Glomerular visceral epithelial cell (primary cell): ENCODE data around the gene CASZ1.

Source experiments
- DNase-seq: peaks from one replicate; pipeline ENCODE4 v3.0.0-alpha.2; 2016; ENCODE audit errors: extremely low spot score

Gene CASZ1

DNA sequence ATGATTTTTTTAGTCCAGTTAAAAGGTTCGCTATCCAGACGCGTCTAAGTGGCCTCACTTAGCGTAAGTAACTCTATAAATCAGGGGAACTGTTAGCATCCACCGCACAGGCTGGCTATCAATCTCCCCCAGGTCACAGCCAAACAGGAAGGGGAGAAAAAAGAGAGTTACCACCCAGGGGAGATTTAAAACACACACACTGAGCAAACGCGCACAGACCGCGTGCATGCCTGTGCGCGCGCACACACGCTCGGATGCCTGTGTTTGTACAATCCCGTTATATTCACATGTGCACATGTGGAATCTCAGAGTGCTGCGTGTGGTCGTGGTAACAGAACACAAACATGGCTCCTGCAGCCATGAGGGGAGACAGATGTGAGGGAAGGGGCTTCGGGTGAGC, 125.4 kb downstream of the CASZ1 start:
- DNase-seq = no peak

DNA sequence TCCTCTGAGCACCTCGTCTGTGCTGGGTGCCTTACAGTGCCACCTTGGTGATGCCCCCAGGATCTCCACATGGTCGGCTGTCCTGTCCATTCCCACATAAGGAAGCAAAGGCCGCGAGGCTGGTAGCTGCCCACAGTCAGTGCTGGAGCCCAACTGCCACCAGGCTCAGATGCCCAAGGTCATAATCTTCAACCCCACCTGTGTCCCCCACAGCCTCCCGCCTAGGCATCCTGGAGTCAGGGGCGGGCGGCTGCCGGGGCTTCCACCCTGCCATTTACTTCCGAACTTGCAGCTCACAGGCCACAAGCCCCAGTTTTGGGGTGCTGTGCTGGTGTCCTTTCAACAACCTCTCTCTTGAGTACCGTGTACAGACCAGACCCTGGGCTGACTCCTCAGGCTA, 126.3 kb downstream of the CASZ1 start:
- DNase-seq = no peak

DNA sequence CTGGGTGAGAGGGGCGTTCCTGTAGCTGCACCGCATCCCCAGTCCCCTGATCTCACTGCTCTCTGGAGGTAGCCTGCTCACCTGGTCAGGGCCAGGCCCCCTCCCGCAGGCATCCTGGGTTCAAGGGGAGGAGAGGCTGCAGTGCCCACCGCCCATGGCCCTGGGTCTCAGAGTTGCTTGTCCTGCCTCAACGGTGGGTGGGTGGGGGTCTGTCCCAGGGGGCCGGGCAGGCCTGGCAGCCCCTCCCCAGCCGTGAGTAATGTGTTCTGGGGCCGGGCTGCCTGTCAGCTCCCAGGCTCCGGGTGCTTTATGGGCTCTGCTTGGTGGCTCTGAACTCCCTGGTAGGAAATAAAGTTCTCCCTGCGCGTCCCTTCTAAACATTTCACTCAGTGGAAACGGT, 126.9 kb downstream of the CASZ1 start:
- DNase-seq = no peak

DNA sequence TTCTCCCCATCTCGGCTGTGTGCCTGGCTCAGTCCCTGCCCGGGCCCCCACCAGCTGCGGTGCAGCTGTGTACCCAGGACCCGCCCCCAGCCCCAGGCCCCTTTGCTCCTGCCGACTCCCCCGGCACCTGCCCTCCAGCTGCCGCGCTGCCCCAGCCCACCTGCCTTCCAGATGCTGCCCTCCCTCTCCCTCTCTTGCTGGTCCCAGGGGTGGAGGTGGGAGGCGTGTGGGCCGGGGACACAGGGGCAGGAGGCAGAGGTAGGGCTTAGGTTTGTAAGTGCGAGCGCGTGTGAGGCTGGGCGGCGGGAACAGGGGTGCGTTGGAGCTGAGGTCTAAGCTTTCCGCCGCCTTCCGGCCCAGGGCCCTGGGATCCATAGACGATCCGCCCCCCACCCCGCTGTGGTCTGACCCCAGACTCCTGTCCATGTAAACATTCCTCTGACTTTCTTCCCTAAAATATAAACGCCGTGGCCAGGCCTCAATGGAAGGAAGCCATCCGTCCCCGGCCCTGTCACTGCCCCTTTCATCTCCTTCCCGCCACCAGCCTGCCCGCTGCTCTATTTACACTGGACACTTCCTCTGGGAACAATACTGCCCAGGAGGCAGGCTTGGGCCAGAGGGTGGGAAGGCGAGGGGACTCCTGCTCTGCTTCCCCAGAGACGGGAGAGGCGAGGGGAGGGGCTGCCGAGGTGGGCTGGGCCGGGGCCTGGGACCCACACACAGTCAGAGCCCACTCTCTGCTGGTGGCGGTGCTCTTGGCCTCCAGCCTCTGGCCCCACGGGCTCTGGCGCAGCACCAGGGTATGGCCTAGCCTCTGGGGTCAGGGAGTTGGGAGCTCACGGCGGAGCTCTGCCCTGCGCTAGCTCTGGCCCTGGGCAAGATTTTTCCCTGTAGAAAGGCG, 128.3 kb downstream of the CASZ1 start:
- no peak for DNase-seq

DNA sequence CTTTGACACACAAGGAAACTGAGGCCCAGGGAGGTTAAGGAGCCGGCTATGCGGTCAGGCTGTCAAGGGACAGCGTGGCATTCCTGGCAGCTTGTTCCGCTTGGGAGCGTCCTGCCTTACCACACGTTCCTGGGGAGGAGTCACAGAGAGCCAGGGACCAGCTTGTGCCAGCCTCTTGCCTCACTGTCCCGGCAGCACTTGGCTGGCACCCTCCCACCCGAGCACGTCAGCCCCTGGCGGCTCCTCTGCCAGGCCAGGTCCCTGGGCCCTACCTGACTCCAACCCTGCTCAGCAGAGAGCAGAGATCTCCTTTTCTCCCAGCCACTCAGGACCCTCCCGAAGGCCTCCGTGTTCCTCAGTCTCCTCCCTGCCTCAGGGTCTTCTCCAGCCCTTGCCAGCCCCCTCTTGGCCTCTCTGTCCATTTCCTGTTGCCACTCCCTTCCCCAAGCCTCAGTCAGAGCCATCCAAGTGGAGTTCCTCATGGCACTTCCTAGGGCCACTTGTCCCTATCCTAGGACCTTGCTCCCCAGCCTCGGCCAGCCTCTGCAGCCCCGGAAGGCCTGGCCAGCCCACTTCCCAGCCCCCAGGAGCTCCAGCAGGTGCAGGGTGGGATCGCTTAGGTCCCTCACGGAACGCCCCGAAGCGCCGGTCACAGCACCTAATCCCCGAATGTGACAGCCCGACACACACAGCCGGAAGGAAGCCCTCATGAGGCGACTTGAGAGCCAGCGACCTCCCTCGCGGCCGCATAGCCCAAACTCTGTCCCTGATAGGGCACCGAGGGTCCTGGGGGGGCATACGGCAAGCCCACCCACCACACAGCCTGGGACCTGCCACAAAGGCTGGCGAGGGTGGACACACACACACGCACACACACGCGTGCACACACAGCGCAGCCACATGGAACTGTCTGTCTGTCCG, 130.3 kb downstream of the CASZ1 start:
- DNase-seq = peak; percentile 75

DNA sequence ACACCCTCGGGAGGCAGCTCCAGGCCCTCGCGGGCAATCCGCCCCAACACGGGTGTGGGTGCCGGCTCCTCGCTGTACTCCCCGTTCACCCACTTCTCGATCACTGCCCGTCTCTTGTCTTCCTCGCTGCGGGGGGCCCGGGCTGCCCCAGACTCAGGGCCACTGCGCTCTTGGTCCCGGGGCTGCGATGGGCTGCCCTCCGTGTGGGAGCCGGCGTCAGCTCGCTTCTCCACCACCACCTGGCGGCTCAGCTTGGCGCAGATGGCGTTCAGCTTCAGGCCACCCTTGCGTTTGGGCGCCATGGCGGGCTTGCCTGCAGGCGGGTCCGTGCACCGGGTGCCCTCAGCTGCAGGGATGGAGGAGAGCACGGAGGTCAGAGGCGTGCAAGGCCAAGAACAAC, 131.2 kb downstream of the CASZ1 start:
- DNase-seq = no peak

DNA sequence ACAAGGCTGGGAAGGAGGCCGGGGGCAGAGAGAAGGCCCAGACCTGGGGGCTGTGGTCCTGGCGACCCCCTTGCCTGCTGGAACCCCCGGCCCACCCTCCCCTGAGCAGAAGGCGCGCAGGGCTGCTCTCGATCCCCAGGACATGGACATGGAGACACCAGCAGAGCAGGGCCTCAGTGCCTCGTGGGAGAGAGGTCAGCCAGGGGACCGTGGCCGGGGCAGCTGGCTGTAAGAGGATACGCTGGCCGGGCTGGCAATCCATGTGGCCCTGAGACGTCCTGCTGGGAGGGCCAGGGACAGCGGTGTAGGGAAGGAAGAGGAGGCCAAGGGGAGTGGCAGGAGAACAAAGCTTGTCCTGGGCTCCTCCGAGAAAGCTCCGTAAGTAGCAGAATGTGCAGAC, 132.2 kb downstream of the CASZ1 start:
- no peak for DNase-seq

DNA sequence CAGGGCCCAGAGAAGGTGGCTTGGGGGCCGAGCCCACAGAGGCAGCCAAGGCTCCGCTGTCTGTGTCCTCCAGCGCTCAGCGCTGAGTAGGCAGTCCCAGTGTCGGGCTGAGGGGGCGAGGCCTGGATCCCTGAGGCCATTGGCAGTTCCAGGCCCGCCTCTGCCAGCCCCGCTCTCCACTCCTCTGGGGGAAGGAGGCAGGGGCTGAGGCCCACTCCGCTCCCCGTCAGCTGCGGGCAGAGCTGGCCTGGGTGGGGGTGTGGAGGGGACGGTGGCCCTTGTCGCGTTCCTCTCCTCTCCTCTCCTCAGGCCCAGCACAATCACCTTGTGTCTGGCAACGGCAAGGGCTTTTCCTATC, 132.8 kb downstream of the CASZ1 start:
- no peak for DNase-seq

DNA sequence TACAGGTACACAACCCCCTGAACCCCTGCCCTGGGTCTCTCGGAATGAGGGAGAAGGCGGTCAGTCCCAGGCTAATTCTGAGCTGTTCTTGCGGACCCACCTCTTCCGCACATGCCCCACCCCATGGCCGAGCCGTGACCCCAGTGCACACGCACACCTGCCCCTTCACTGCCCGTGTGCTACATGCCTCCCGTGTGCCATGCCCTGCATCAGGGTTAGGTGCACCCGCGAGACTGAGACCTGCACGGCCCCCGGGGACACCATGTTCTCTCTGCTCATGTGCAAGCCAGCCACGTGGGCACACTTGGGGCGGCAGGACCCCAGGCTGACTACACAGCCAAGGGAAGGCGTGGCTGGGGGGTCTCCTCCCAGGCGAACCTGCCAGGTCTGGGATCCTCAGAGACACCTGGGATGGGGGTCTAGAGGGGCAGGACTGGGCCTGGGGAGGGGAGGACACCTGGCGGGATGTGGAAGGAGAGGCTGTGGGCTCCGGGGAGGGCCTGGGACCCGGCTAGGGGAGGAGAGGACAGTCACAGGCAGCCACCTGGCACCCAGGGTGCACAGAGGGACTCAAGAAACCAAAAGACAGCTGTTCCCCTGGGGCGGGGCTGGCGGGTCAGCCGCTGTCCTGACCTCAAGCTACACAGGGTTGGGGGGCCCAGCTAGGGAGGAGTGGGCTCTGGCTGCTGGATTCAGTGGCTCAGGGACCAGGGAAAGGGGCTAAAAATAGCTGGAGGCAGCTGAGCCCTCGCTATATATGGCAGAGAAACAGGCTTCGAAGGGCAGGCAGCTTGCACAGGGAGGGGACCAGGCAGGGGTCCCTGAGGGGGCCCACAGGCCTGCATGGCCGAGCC, 133.4 kb downstream of the CASZ1 start:
- no peak for DNase-seq

DNA sequence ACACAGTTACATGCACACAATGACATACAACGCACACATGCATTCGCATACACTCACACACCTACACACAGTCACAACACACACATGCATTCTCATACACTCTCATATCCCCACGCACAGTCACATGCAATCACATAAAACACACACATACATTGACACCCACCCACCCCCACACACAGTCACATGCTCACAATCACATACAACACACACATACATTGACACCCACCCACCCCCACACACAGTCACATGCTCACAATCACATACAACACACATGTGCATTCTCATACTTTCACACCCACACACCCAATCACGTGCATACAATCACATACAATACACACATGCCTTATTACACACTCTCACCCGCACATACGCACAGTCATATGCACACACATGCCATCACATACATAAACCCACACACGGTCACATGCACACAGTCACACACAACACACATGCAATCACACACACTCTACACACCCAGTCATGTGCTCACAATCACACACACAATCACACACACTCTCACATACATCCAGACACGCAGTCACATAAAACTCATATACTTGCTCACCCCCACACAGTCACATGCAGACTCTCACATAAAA, 134.3 kb downstream of the CASZ1 start:
- no peak for DNase-seq

DNA sequence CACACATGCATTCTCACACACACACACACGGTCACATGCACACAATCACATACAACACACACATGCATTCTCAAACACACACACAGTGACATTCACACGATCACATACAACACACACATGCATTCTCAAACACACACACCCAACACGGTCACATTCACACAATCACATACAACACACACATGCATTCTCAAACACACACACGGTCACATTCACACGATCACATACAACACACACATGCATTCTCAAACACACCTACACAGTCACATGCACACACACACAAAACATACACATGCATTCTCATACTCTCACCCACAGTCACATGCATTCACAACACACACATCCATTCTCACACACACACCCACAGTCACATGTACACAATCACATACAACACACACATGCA, 135.0 kb downstream of the CASZ1 start:
- no peak for DNase-seq

DNA sequence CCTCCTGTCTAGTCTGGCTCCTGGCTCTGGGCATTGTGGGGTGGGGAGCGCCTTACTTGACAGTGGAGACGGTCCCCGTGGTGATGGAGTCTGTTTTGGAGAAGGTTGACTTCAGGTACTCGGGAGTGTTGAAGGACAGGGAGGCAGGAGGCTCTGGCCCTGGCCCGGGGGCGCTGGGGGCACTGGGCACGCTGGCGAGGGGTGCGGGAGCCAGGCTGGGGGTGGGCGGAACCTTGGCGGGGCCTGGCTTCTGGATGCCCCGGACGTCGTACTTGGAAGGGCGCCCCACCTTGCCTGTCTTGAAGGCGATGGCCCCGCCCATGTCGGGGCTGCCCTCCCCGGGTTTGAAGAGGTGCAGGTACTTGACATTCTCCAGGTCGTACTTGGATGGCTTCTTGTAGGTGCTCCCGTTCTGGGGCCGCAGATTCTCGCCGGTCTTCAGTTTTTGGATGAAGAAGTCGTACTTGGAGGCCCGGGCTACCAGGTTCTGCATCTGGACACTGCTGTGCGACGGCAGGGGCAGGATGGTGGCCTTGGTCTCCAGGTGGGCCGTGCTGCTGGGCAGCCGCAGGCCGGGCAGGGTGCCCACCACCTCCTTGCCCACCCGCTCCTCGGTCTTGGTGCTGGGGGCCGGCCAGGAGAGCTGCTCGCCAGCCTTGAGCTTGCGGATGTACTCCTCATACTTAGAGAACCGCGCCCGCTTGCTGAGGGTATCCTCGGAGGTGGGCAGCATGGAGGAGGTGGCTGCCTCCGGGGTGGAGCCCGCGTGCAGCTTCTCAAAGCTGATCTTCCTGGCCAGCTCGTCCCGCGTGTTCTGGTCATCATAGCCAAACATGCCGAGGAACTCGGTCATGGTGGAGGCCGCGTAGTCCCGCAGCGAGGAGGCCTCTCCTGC, 136.6 kb downstream of the CASZ1 start:
- DNase-seq = no peak

DNA sequence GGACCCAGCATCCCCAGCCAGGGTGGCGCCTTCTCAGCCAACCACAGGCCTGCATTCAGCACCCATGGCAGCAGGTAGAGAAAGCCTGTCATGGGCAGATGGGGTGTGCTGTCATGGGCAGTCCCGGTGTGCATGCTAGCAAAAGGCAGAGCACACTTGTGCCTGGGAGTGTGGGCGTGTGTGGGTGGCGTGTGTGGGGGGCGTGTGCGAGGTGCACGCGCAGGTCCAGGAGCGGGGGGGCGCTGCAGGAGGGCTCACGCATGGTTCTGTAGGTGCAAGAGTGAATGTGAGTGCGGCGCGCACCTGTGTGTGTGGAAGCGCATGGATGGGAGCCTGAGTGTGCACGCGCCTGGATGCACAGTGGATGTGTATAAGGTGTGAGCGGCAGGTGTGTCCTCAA, 137.2 kb downstream of the CASZ1 start:
- no peak for DNase-seq

DNA sequence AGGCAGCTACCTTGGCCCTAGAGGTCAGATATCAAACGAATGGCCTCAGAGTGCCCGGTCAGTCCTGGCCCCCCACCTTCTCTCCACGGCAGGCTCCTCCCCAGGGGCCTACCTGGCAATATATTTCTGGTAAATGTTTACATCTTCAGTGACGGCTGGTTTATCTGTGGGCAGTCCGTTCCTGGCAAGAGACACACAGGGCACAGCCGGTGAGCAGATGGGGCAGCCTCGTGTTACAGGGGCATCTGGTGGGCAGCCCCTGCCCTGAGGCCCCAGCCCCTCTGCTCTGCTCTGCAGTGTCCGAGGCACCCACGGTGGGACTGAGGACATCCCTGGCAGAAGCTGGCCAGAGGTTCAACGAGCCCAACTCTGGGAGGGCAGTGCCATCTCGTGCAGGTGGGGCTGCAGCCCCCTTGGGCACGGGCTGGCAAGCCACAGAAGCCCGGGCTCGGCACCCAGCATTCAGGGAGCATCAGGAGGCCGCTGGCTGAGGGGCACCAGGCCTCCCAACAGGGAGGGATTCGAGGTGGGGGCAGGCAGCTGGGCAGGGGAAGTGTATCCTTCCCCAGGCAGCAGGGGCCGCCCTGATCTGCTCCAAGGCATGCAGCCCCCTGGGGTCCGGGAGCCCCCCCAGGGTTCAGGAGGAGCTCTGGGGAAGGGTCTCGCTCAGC, 137.9 kb downstream of the CASZ1 start:
- DNase-seq = no peak

DNA sequence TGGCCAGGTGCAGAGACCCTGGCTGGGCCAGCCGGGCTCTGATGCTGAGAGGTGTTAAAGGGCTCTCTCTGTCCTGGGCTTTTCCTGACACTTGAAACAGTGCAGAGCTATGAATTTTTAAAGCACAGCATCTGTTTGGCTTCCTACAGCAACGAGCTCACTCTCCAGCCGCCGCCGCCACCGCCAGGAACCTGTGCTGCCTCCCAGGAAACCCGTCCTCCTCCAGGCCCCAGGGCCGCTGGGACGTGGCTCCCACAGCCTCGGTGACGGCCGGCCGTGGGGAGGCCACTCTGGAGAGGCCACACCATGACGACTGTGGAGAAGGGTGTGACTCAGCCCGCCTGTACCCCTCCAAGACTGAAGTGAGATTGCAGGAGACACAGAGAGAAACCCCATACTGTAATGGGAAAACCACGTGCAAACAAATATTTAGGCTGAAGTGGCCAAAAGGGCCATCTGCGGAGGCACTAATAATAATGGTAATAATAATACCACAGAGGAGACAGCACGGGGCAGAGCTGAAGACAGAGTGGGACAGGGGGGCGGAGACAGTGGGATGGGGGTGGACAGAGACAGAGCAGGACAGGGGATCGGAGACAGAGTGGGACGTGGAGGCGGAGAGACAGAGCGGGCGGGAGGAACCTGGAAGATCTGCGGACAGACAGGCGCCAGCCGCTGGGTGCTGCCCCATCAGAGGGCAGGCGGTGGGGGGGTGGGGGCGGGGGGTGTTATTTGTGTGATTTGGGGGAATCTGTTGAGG, 139.2 kb downstream of the CASZ1 start:
- DNase-seq = no peak

DNA sequence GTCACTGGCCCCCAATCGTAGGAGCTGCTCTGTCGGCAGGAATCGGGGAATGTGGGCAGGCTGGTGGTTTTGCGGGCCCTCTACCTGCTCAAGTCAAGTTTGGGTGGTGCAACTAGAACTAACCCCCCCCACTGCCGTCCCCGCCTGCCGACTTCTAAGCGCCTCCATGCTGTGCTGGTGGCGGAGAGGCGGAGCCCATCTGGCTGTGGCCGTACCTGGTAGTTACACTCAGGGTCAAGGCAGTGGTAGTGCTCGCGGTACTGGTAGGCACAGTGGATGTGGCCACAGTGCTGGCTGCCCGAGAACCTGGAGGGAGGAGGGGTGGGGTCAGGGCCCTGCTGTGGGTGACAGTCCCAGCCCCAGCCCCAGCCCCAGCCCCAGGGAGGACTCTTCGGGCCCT, 140.0 kb downstream of the CASZ1 start:
- no peak for DNase-seq

DNA sequence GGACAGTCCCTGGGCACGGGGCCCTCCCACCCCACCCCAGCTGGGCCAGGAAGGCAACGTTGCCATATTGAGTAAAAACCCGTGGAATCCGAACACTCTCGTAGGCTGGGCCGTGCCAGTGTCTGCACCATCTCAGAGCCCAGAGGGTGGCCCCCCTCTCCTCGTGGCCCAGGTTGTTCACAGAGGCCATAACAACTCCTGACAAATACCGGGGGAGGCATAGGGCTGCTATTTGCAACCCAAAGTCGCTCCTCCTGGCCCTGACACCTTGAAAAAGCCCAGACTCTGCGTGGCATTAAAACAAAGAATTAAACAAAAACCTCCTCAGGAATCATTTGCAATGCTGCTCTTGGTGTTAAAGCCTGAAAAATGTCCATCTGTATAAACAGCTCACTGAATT, 141.4 kb downstream of the CASZ1 start:
- no peak for DNase-seq

DNA sequence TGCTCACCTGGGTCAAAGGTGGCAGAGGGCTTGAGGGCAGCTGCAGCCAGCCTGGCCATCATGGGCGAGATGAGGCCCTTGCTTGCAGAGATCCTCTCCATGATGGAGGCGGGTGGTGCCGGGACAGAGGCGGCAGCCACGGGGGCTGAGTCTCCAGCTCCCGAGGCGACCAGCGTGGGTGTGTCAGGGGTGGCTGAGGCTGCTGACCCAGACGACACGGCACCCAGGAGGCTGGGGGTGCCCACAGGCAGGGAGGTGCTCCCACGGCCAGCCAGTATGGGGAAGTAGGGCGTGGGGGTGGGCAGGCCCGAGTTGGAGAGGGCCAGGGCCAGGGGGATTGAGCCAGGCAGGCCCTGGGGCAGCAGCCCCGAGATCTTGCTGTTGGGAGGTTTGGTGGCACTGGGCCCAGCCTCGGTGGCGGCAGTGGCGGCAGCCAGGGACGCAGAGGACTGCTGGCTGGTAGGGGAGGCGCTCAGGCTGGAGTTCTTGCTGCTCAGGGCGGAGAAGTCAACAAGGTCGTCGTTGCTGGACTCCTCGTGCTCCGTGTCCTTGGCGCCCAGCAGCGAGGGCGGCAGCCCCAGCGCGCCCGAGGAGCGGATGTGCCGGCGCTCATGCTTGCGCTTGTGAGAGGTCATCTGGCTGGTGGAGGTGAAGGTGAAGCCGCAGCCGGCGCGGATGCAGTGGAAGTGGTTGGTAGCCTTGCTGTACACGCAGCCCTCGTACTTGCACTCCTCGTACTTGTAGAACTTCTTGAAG, 142.9 kb downstream of the CASZ1 start:
- no peak for DNase-seq

DNA sequence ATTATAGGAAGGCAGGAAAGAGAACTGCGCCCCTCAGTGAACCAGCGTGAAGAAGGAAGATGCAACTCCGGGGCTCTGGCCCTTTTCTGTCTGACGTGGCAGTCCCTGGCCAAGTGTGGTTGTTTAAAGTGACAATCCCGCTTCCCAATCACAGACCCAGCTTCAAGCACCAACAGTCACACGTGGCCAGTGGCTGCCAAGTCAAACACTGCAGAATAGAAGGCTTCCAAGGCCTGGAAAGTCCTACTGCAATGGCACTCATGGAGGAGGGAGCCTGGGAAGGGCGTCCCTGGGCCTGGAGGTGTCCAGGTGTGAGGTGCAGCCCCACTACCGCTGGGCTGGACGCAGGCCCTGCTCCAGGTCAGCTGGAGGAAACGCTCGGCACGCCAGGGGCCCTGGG, 143.8 kb downstream of the CASZ1 start:
- no peak for DNase-seq
